ENCODE results near the gene TSPAN5. TPM values are rescaled to one million over a fixed set of nuclear protein-coding genes. Genes with fewer than 3 reads are reported as not detected.

The TSPAN5 gene
- polyA plus RNA-seq, 1 donor (not counting 4 experiments of a cell fraction or from before 2014, with no cell fraction given), result 45.5 TPM

GRCh38 chr4:98544818-98545414, 113.5 kb downstream of the TSPAN5 start:
- Histone ChIP-seq H4K20me1 (ENCODE audit: control insufficient read depth, extremely low read depth, insufficient read depth, low read length) (no peaks in the 10 kb centered on the region), H2AFZ (ENCODE audit: control insufficient read depth, low read length) (no peak overlapping the region), H3K9me3 (ENCODE audit: control insufficient read depth, low read depth, low read length) (no peaks in the 10 kb centered on the region), H3K27me3 (ENCODE audit: control insufficient read depth, extremely low read depth, insufficient read depth, low read length) (no peaks in the 10 kb centered on the region), H3K9me1 (ENCODE audit: control insufficient read depth, extremely low read depth, insufficient read depth, low read length) (no peaks in the 10 kb centered on the region), H3K36me3 (ENCODE audit: control insufficient read depth in 2 of 2, extremely low read depth in 1 of 2, insufficient read depth in 2 of 2, low read length in 2 of 2) (no peaks in the 10 kb centered on the region), H3K4me1 (ENCODE audit: control insufficient read depth, extremely low read depth, insufficient read depth, low read length) (peaks cover 24% of the 10 kb centered on the region), H3K79me2 (ENCODE audit: control insufficient read depth, insufficient read depth, low read length) (peaks cover 22% of the 10 kb centered on the region), H3K9ac (ENCODE audit: control insufficient read depth, extremely low read depth, insufficient read depth, low read length) (no peak overlapping the region), H3K4me3 (ENCODE audit: control insufficient read depth in 2 of 3, extremely low read depth in 1 of 3, insufficient read depth in 2 of 3, low read depth in 1 of 3, low read length in 3 of 3) (no peak overlapping the region), H3K27ac (ENCODE audit: control insufficient read depth, insufficient read depth, low read length) (no peak overlapping the region), H3K4me2 (ENCODE audit: control insufficient read depth, extremely low read depth, insufficient read depth, low read depth, low read length) (no peak overlapping the region)
- dilution Hi-C loops (cut with MboI; ENCODE audit: extremely low pct_ligation_motif_present, low sequenced_read_pairs), result no loop called here
- TF ChIP-seq EZH2 (IDR thresholded peaks at IDR 0.05; ENCODE audit: low read length) (no peak), CTCF (optimal IDR thresholded peaks at IDR 0.05 in 1 of 3, IDR thresholded peaks at IDR 0.05 in 1 of 3, conservative IDR thresholded peaks at IDR 0.05 in 1 of 3; ENCODE audit: extremely low read depth in 1 of 3, insufficient read depth in 2 of 3, low read length in 3 of 3) (no peak)
- DNase-seq (ENCODE audit: low read depth, low spot score), result no peak
- no peak for FAIRE-seq

GRCh38 chr4:98544141-98544817, 114.1 kb downstream of the TSPAN5 start:
- peaks cover 28% of the 10 kb centered on the region for H3K79me2 ChIP-seq (ENCODE audit: control insufficient read depth, insufficient read depth, low read length)
- H4K20me1 ChIP-seq (ENCODE audit: control insufficient read depth, extremely low read depth, insufficient read depth, low read length), result no peaks in the 10 kb centered on the region
- no peaks in the 10 kb centered on the region for H3K27me3 ChIP-seq (ENCODE audit: control insufficient read depth, extremely low read depth, insufficient read depth, low read length)
- no peaks in the 10 kb centered on the region for H3K36me3 ChIP-seq (ENCODE audit: control insufficient read depth in 2 of 2, extremely low read depth in 1 of 2, insufficient read depth in 2 of 2, low read length in 2 of 2)
- H3K27ac ChIP-seq (ENCODE audit: control insufficient read depth, insufficient read depth, low read length), result no peak overlapping the region
- no peak overlapping the region for H3K9ac ChIP-seq (ENCODE audit: control insufficient read depth, extremely low read depth, insufficient read depth, low read length)
- H3K4me2 ChIP-seq (ENCODE audit: control insufficient read depth, extremely low read depth, insufficient read depth, low read depth, low read length), result no peak overlapping the region
- no peak overlapping the region for H2AFZ ChIP-seq (ENCODE audit: control insufficient read depth, low read length)
- H3K9me3 ChIP-seq (ENCODE audit: control insufficient read depth, low read depth, low read length), result no peaks in the 10 kb centered on the region
- no peak for DNase-seq (ENCODE audit: low read depth, low spot score)
- dilution Hi-C loops (cut with MboI; ENCODE audit: extremely low pct_ligation_motif_present, low sequenced_read_pairs), result no loop called here
- H3K4me1 ChIP-seq (ENCODE audit: control insufficient read depth, extremely low read depth, insufficient read depth, low read length), result peaks cover 24% of the 10 kb centered on the region
- H3K9me1 ChIP-seq (ENCODE audit: control insufficient read depth, extremely low read depth, insufficient read depth, low read length), result no peaks in the 10 kb centered on the region
- TF ChIP-seq CTCF (optimal IDR thresholded peaks at IDR 0.05 in 1 of 3, IDR thresholded peaks at IDR 0.05 in 1 of 3, conservative IDR thresholded peaks at IDR 0.05 in 1 of 3; ENCODE audit: extremely low read depth in 1 of 3, insufficient read depth in 2 of 3, low read length in 3 of 3), result no peak
- TF ChIP-seq EZH2 (IDR thresholded peaks at IDR 0.05; ENCODE audit: low read length), result no peak
- H3K4me3 ChIP-seq (ENCODE audit: control insufficient read depth in 2 of 3, extremely low read depth in 1 of 3, insufficient read depth in 2 of 3, low read depth in 1 of 3, low read length in 3 of 3), result no peak overlapping the region
- no peak for FAIRE-seq
